OCI-LY7 (cell line): ENCODE results near the gene OAS1. TPM values are rescaled to one million over a fixed set of nuclear protein-coding genes. Genes with fewer than 3 reads are reported as not detected.
"Not testable (repeated sequence)": the region's sequence is repeated elsewhere in the genome, so short reads cannot be mapped to it uniquely, and the experiment has no call there.

Source experiments
- BruUV-seq: library from RNA; stranded (reverse); fragments of 400-500 nt; replicated peaks from 2 replicates; lab custom pipeline; 2021; lab: Mats Ljungman, UMichigan
- CTCF ChIA-PET: fragments of 300-600 bp; sonication (Branson Sonifier 250); formaldehyde crosslinking; loops from one replicate; lab custom pipeline; 2022; ENCODE audit warnings: antibody characterized with exemption; ENCODE audit not compliant: unreplicated experiment; lab: Charles Lee
- POLR2A ChIA-PET: fragments of 300-600 bp; sonication (Branson Sonifier 250); formaldehyde crosslinking; loops from one replicate; lab custom pipeline; 2022; ENCODE audit warnings: antibody characterized with exemption; lab: Charles Lee
- DNase-seq: peaks from one replicate; pipeline ENCODE4 v3.0.0-alpha.2; 2015; ENCODE audit warnings: low spot score
- H2AFZ ChIP-seq: fragments of 200-600 bp; sonication (generic), shearing (Covaris generic); 2 replicates; pipeline ENCODE4 v1.6.1; 2014; ENCODE audit warnings: mild to moderate bottlenecking, antibody characterized with exemption, low read length, moderate library complexity
- H3K27ac ChIP-seq: fragments of 200-600 bp; sonication (generic); 2 replicates; pipeline ENCODE4 v1.5.1; 2014; ENCODE audit warnings: mixed run types, low read depth, mild to moderate bottlenecking, moderate library complexity, low read length, inconsistent platforms; ENCODE audit not compliant: poor library complexity, severe bottlenecking
- H3K36me3 ChIP-seq: fragments of 200-600 bp; sonication (generic); 2 replicates; pipeline ENCODE4 v1.6.1; 2014; ENCODE audit warnings: mild to moderate bottlenecking, antibody characterized with exemption, low read length, moderate library complexity, mixed read lengths; ENCODE audit not compliant: insufficient read depth
- H3K4me1 ChIP-seq: fragments of 200-600 bp; sonication (generic); 2 replicates; pipeline ENCODE4 v1.5.1; 2014; ENCODE audit warnings: mild to moderate bottlenecking, low read length; ENCODE audit not compliant: insufficient read depth, poor library complexity, severe bottlenecking
- H3K4me2 ChIP-seq: fragments of 200-600 bp; sonication (generic); 2 replicates; pipeline ENCODE4 v1.6.1; 2014; ENCODE audit warnings: mild to moderate bottlenecking, low read length
- H3K4me3 ChIP-seq: fragments of 200-600 bp; sonication (generic); 2 replicates; pipeline ENCODE4 v1.5.1; 2014; ENCODE audit warnings: mild to moderate bottlenecking, low read depth, low read length; ENCODE audit not compliant: poor library complexity, severe bottlenecking
- H3K79me2 ChIP-seq: fragments of 200-600 bp; sonication (generic); 2 replicates; pipeline ENCODE4 v1.6.1; 2016; ENCODE audit warnings: low read depth, mild to moderate bottlenecking, low read length, moderate library complexity, mixed read lengths; ENCODE audit not compliant: insufficient read depth
- H3K9me2 ChIP-seq: fragments of 200-600 bp; sonication (generic); 2 replicates; pipeline ENCODE4 v1.6.1; 2016; ENCODE audit warnings: mild to moderate bottlenecking, low read length, mixed read lengths; ENCODE audit not compliant: insufficient read depth
- H3K9me3 ChIP-seq: fragments of 200-600 bp; sonication (generic); 2 replicates; pipeline ENCODE4 v1.6.1; 2014; ENCODE audit warnings: mild to moderate bottlenecking, mixed run types, low read length, mixed read lengths
- H4K20me1 ChIP-seq: fragments of 200-600 bp; sonication (generic); 2 replicates; pipeline ENCODE4 v1.6.1; 2014; ENCODE audit warnings: mild to moderate bottlenecking, antibody characterized with exemption, low read length, moderate library complexity, mixed read lengths; ENCODE audit not compliant: insufficient read depth
- CTCF ChIP-seq: fragments of 200-600 bp; sonication (generic); conservative IDR thresholded peaks from 2 replicates; pipeline ENCODE4 v1.5.1; 2014; ENCODE audit warnings: mild to moderate bottlenecking, antibody characterized with exemption, low read length, moderate library complexity, mixed read lengths
- EZH2phosphoT487 ChIP-seq: fragments of 200-600 bp; sonication (generic); IDR thresholded peaks from 2 replicates; pipeline ENCODE4 v1.6.1; 2018; ENCODE audit warnings: low read depth, borderline replicate concordance, mild to moderate bottlenecking, mixed run types, antibody characterized with exemption, low read length, moderate library complexity, mixed read lengths
- intact Hi-C: fragments of 100-400 bp; cut with micrococcal nuclease; formaldehyde crosslinking; loops from one replicate; pipeline ENCODE4 v1.10.0; 2022; ENCODE audit not compliant: unreplicated experiment
- total RNA-seq, 2 experiments: library from RNA; depleted of rRNA in 1 of 2; stranded (reverse); fragments of >200 nt in 1 of 2; shearing (Covaris generic) in 1 of 2; gene quantifications; 2 replicates each; pipeline ENCODE4 v1.2.3, GENCODE V29; 2014 to 2022

The OAS1 gene
- total RNA-seq, 2 experiments from 2014 or later, result 49.6 to 56.3 TPM

- TF ChIP-seq CTCF, result no peak
- TF ChIP-seq EZH2phosphoT487, result no peak
- no peak for DNase-seq
- peaks cover 21% of the 10 kb centered on the region; the same call in 1 of the 2 replicates for H3K79me2 ChIP-seq
- H3K9me3 ChIP-seq, result peaks cover 21% of the 10 kb centered on the region
- H3K4me3 ChIP-seq, result peak overlapping the region; percentile 71
- CTCF ChIA-PET, result no interaction called here
- intact Hi-C loops, result loop anchor here (10.0 kb wide), 1 partner anchor 215 kb away; no protein-coding TSS in a partner anchor
- no peaks in the 10 kb centered on the region for H4K20me1 ChIP-seq
- H3K27ac ChIP-seq, result no peak overlapping the region
- H3K36me3 ChIP-seq, result peaks cover 47% of the 10 kb centered on the region
- peak overlapping the region; percentile 85 for H3K4me2 ChIP-seq
- peaks cover 38% of the 10 kb centered on the region for H3K4me1 ChIP-seq
- BruUV-seq, result no TSS peak
- no peak overlapping the region for H2AFZ ChIP-seq
- POLR2A ChIA-PET, result no interaction called here
- H3K9me2 ChIP-seq, result no peaks in the 10 kb centered on the region
Measured at GRCh38 chr12:112909693-112910092, 2.9 kb downstream of the OAS1 start.

- H3K4me2 ChIP-seq, result no peak overlapping the region
- H3K27ac ChIP-seq, result no peak overlapping the region
- peaks cover 18% of the 10 kb centered on the region for H3K4me1 ChIP-seq
- CTCF ChIA-PET, result no interaction called here
- no TSS peak for BruUV-seq
- H4K20me1 ChIP-seq, result no peaks in the 10 kb centered on the region
- peaks cover 21% of the 10 kb centered on the region for H3K9me3 ChIP-seq
- no peak for DNase-seq
- intact Hi-C loops, result no loop called here
- POLR2A ChIA-PET, result no interaction called here
- H3K9me2 ChIP-seq, result no peaks in the 10 kb centered on the region
- peaks cover 18% of the 10 kb centered on the region; the same call in 1 of the 2 replicates for H3K79me2 ChIP-seq
- H2AFZ ChIP-seq, result no peak overlapping the region
- no peak overlapping the region for H3K4me3 ChIP-seq
- no peak for TF ChIP-seq EZH2phosphoT487
- no peak for TF ChIP-seq CTCF
- H3K36me3 ChIP-seq, result peaks cover 81% of the 10 kb centered on the region
Measured at GRCh38 chr12:112913038-112913688, 6.4 kb downstream of the OAS1 start.

GRCh38 chr12:112913888-112914287 is 7.1 kb downstream of the OAS1 start:
- intact Hi-C loops, H4K20me1 ChIP-seq, BruUV-seq, CTCF ChIA-PET, H2AFZ ChIP-seq, H3K4me2 ChIP-seq, H3K9me2 ChIP-seq, H3K27ac ChIP-seq, DNase-seq, H3K4me3 ChIP-seq, POLR2A ChIA-PET: not testable (repeated sequence)
- Histone ChIP-seq H3K79me2 (peaks cover 11% of the 10 kb centered on the region; the same call in 1 of the 2 replicates), H3K9me3 (peaks cover 21% of the 10 kb centered on the region), H3K4me1 (peaks cover 10% of the 10 kb centered on the region), H3K36me3 (peaks cover 88% of the 10 kb centered on the region)
